Right renal pelvis (tissue), 4 donors: ENCODE results near the gene GOT1. TPM values are rescaled to one million over a fixed set of nuclear protein-coding genes. Genes with fewer than 3 reads are reported as not detected.

Experiments
- DNase-seq, 4 donors: peaks; one replicate each; pipeline ENCODE4 v3.0.0-alpha.2; 2013; ENCODE audit warnings: low read depth in 4 of 4, low spot score in 3 of 4, missing footprints in 1 of 4
- polyA plus RNA-seq, 4 donors: library from polyadenylated mRNA; unstranded; fragments of 120-200 nt; gene quantifications; one replicate each; pipeline ENCODE4 v1.2.1, GENCODE V29; 2013; ENCODE audit not compliant: insufficient read length in 4 of 4

Gene GOT1
- polyA plus RNA-seq, 4 donors: 85.3 to 93.0 (median 91.0) TPM

DNA sequence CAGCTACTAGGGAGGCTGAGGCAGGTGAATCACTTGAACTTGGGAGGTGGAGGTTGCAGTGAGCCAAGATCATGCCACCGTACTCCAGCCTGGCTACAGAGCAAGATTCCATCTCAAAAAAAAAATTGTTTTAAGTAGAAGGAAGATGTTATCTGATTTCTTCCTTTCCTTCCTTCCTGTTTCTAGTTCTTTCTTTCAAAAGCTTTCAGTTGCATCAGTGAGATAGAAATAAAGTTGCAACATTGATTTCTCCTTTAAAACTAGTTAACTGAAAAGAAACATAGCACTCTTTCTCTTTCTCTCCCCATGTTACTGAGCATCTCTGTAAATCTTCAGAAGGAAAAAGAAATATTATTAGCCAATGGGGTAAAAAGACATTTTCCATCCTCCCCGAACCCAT, 63.8 kb downstream of the GOT1 start:
- no peak for DNase-seq

DNA sequence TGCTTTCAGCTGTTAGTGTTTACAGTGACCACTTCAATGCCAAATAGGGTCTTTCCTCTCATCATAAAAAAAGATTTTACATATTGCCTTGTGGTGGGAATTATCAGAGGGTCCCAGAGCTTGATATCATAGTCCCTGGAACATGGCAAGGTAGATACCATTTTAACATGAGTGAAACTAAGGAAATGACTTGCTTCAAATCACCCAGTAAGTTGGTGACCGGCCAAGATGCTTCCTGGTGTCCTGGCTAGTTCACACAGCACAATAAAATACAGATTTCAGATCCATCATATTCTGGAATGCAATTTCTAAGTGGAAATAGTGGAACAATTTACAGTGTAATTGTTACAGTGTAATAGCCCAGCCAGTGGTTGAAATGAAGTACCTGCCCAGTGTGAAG, 64.7 kb downstream of the GOT1 start:
- no peak for DNase-seq

DNA sequence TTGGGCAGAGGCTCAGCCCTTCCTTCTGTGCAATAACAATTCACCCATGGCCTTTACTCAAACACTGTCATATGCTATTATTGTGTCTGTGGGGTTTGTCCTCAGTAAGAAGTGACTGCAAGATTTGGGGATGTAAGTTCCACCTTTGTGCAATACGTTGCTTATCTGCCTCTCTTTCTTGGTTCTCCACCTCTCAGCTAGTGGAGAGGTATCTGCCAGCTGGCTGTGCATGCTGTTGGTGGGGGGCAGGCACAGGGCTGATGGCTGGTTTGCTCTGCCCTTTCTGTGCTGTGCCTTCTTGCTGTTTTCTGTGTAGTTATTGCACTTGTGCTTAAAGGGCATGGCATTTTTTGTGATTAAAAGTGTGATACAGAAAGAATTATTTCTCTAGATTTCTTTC, 65.1 kb downstream of the GOT1 start:
- no peak for DNase-seq

DNA sequence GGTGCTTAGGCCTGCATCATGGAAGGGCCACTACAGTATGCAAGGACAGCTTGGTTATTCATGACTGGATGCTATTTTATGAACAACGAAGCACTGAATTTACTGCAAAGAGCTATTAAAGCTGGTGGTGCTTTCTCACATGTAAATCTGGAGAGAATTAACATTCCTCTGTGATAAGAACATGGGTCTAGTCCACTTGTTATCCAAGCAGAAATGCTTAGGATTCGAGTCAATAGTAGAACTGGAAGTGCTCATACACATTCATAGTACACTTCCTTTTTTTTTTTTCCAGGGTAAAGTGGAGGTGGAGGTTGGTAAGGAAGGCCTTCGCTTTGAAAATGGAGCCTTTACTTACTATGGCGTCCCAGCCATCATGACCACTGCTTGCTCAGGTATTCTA, 66.3 kb downstream of the GOT1 start:
- DNase-seq: no peak

DNA sequence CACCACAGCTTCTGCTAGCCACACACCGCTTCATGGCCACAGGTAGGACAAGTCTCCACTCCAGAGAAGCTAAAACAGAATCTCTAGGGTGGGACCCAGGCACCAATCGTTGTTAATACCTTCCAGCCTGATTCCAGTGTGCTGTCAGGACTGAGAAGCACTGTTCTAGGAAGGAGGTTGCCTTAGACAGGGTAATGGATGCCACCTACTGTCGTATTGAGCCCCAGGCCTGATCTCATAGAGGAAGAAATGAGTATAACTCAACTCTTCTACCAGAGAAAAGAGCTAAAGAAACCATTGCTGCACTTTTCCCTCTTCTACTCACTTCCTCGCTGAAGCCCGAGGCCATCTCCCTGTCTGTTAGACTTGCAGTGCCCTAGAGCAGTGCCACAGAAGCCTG, 69.5 kb downstream of the GOT1 start:
- DNase-seq: no peak

DNA sequence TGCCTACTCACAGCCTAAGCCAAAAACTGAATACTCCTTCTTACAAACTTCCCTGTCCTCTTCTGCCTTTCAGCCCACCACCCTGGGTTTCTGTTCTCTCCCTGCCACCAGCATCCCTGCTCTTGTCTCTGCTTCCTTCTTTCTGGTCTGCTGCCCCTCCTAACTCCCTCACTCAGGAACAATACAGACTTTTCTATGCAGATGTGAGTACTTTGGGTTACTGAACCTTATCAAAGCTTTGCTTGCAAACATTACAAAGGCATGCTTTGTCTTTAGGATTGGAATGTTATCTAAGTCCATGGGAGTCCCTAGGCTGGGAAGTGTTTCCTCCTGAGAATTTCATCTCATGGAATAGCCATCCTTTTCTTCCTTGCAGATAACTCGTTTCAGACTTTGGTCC, 72.3 kb downstream of the GOT1 start:
- DNase-seq: no peak

DNA sequence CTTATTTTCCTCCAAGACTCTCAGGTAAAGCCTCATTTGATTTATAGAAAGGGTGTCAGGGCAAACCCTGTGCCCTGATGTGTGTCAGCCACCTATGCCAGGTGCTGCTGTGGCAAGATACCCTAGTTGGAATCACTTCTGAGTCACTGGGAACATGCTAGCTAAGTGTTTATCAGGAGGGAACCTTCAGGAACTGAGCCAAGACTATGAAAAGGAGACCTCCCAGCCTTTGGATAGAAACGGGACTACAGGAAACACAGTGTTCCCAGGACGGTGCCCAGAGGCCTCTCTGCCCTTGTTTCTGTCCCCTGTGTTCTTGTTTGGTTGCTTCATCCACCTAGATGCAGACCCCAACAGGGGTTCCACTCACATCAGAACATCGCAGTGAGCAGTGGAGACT, 72.7 kb downstream of the GOT1 start:
- DNase-seq: no peak

DNA sequence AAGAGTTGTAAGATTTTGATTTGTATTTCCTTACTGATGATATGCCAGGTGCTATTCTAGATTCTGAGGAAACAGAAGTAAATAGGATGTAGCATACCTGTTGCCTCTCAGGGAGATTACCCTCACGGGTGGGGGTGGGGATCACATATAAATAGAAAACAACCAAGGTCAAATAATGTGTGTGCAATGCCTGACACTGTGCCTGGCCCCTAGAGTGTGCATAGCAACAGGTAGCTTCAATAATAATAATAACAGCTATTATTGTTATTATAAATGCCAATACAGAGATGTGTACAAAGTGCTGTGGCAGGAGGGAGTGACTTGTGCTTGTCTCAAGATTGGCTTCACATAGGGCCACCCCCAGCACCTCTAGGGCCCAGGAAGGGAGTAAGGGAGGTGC, 77.2 kb downstream of the GOT1 start:
- DNase-seq: no peak

DNA sequence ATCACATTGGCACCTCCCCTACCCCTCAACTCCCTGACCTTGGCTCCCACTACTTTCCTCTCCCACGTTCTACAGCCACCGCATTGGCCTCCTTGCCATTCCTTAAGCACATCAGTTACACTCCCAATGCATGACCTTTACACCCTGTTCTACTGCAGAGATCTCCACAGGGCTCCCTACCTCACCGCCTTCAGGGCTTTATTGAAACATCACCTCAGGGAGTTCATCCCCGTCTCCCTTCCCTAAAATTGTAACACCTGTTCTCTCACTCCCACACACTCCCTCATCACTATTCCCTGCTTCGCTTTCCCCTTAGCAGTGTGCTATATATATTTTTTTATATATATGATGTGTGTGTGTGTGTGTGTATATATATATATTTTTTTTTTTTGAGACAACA, 82.8 kb downstream of the GOT1 start:
- DNase-seq: no peak

Other genes with a start within 250 kb of the GOT1 start
- 1 to 10 TPM in 2 of 4 donors, under 1 TPM in 2; 0.60 to 1.9 (median 1.2) TPM for gene HPSE2, start 194.8 kb downstream of the GOT1 start, polyA plus RNA-seq
- gene CNNM1, start 101.3 kb downstream of the GOT1 start, polyA plus RNA-seq: 1 to 10 TPM; 1.6 to 1.9 (median 1.7) TPM
- not detected for gene NKX2-3, start 102.3 kb upstream of the GOT1 start, polyA plus RNA-seq
- 10 to 100 TPM; 38.4 to 43.9 (median 39.6) TPM for gene SLC25A28, start 189.8 kb upstream of the GOT1 start, polyA plus RNA-seq
- 10 to 100 TPM; 19.3 to 21.3 (median 21.1) TPM for gene ENTPD7, start 228.9 kb upstream of the GOT1 start, polyA plus RNA-seq